ENCODE data around the gene TIAM1. TPM values are rescaled to one million over a fixed set of nuclear protein-coding genes. Genes with fewer than 3 reads are reported as not detected.

The TIAM1 gene, protein sequence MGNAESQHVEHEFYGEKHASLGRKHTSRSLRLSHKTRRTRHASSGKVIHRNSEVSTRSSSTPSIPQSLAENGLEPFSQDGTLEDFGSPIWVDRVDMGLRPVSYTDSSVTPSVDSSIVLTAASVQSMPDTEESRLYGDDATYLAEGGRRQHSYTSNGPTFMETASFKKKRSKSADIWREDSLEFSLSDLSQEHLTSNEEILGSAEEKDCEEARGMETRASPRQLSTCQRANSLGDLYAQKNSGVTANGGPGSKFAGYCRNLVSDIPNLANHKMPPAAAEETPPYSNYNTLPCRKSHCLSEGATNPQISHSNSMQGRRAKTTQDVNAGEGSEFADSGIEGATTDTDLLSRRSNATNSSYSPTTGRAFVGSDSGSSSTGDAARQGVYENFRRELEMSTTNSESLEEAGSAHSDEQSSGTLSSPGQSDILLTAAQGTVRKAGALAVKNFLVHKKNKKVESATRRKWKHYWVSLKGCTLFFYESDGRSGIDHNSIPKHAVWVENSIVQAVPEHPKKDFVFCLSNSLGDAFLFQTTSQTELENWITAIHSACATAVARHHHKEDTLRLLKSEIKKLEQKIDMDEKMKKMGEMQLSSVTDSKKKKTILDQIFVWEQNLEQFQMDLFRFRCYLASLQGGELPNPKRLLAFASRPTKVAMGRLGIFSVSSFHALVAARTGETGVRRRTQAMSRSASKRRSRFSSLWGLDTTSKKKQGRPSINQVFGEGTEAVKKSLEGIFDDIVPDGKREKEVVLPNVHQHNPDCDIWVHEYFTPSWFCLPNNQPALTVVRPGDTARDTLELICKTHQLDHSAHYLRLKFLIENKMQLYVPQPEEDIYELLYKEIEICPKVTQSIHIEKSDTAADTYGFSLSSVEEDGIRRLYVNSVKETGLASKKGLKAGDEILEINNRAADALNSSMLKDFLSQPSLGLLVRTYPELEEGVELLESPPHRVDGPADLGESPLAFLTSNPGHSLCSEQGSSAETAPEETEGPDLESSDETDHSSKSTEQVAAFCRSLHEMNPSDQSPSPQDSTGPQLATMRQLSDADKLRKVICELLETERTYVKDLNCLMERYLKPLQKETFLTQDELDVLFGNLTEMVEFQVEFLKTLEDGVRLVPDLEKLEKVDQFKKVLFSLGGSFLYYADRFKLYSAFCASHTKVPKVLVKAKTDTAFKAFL (N-terminal part only)
- 0.54 TPM for polyA plus RNA-seq

GRCh38 chr21:31343680-31344480 lies at the start of gene TIAM1:
TSS of gene TIAM1 (minus strand) at chr21:31344261. CDS start at chr21:31266972, 77,289 bp downstream.
- H3K36me3 Mint-ChIP-seq, result peaks cover 2% of the 10 kb centered on the region
- peaks cover 0 to 8% (median 4%) of the 10 kb centered on the region in 3 donors for H3K4me1 Mint-ChIP-seq
- H3K27ac Mint-ChIP-seq, result no peak within 1 kb of the TSS
- H3K9me3 Mint-ChIP-seq, result no peaks in the 10 kb centered on the region
- H3K27me3 Mint-ChIP-seq, result peaks cover 58% of the 10 kb centered on the region
- peak within 1 kb of the TSS in 3 of 4 donors; percentile 19 to 76 (median 34) for H3K4me3 Mint-ChIP-seq

GRCh38 chr21:31387560-31388186 lies 43.6 kb upstream of the TIAM1 start:
- no peaks in the 10 kb centered on the region for H3K9me3 Mint-ChIP-seq
- H3K27ac Mint-ChIP-seq, result no peak overlapping the region
- no peak overlapping the region for H3K4me3 Mint-ChIP-seq
- H3K36me3 Mint-ChIP-seq, result no peaks in the 10 kb centered on the region
- H3K27me3 Mint-ChIP-seq, result peaks cover 2% of the 10 kb centered on the region
- no peaks in the 10 kb centered on the region for H3K4me1 Mint-ChIP-seq

DNA sequence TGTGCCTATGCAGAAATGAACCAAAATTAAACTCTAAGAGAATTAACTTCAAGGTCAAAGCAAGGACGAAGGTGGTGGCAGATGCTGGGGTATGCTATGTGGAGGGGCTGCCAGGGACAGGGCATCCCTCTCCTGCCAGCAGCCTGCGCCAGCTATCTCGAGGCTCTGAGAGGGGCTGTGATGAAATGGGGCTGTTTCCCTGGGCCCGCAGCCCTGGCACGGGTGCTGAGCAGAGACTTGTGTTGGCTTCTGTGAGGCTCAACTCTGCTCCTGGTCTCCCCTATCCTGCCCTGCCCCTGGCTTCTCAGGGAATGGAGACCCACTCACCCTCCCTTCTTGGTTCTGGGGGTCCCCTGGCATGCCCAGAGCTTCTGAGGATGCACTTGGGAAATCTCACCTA lies 41.9 kb upstream of the TIAM1 start:
- no peak overlapping the region for H3K27ac Mint-ChIP-seq

DNA sequence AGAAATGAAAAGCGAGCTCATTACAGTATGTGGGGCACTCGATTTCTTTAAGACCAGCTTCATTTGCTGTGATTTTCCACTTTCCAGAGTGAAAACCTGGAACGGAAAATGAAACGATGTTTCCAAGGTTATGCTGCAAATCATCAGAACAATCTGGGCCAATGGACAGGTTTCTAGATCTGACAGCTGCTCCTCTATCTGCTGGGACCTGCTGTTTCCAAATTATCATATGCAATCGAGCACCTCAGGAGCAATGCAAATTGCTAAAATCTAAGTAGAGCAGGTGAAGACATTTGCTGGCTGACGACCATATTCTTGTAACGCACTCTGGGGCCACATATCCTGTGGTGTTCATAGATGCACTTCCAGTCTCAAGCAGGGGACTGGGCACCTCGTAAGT lies 39.7 kb upstream of the TIAM1 start:
- Mint-ChIP-seq H3K36me3 (no peaks in the 10 kb centered on the region), H3K4me1 (no peaks in the 10 kb centered on the region), H3K27me3 (peaks cover 2% of the 10 kb centered on the region), H3K4me3 (no peak overlapping the region), H3K9me3 (peaks cover 0 to 4% (median 0%) of the 10 kb centered on the region in 3 donors), H3K27ac (no peak overlapping the region)

More for the DNA sequence above, 41.9 kb upstream of the TIAM1 start:
- H3K27me3 Mint-ChIP-seq, result peaks cover 2% of the 10 kb centered on the region
- H3K4me1 Mint-ChIP-seq, result no peaks in the 10 kb centered on the region
- no peaks in the 10 kb centered on the region for H3K36me3 Mint-ChIP-seq
- H3K9me3 Mint-ChIP-seq, result no peaks in the 10 kb centered on the region
- no peak overlapping the region for H3K4me3 Mint-ChIP-seq

GRCh38 chr21:31382060-31382459 lies 38.0 kb upstream of the TIAM1 start:
- peaks cover 2% of the 10 kb centered on the region for H3K27me3 Mint-ChIP-seq
- H3K27ac Mint-ChIP-seq, result no peak overlapping the region
- peaks cover 0 to 4% (median 1%) of the 10 kb centered on the region in 3 donors for H3K9me3 Mint-ChIP-seq
- H3K4me3 Mint-ChIP-seq, result no peak overlapping the region
- H3K36me3 Mint-ChIP-seq, result no peaks in the 10 kb centered on the region
- no peaks in the 10 kb centered on the region for H3K4me1 Mint-ChIP-seq

DNA sequence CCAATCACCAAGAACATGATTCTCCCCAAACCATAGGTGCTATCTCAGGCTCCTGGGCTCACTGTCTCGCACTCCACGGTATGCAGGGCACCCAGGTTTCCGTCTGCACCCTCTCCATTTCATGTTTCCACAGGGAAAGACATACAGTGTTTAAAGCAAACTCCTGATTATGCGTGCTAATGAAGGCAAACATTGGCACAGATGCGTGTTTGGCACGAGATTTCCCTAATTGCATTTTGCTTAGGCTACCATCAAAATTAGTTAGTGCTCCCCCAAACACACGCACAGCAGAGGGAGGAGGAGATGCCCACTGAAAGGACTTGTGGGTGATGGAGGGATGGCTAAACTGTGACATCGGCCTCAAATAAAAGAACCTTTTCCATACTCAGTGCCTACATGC lies 32.2 kb upstream of the TIAM1 start:
- Mint-ChIP-seq H3K9me3 (peaks cover 0 to 4% (median 1%) of the 10 kb centered on the region in 3 donors), H3K4me3 (no peak overlapping the region), H3K27ac (no peak overlapping the region), H3K36me3 (no peaks in the 10 kb centered on the region), H3K27me3 (no peaks in the 10 kb centered on the region), H3K4me1 (no peaks in the 10 kb centered on the region)

GRCh38 chr21:31374395-31374794 lies 30.3 kb upstream of the TIAM1 start:
- Mint-ChIP-seq H3K9me3 (peaks cover 0 to 1% (median under 1%) of the 10 kb centered on the region in 3 donors), H3K27me3 (no peaks in the 10 kb centered on the region), H3K36me3 (no peaks in the 10 kb centered on the region), H3K4me1 (no peaks in the 10 kb centered on the region), H3K4me3 (peak overlapping the region in 1 of 4 donors; percentile 34), H3K27ac (no peak overlapping the region)

DNA sequence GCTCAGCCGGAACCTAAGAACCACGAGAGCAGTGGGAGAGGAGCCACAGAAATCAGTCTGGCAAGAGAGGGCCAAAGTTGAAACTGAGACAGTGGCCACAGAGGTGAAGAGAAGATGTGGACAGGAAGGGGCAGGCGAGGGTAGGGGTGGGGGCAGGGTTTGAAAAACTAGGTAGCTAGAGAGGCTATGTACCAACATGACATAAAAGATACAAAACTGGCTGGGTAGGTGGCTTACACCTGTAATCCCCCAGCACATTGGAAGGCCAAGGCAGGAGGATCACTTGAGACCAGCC lies 28.4 kb upstream of the TIAM1 start:
- no peak overlapping the region for H3K27ac Mint-ChIP-seq
- H3K36me3 Mint-ChIP-seq, result no peaks in the 10 kb centered on the region
- H3K4me1 Mint-ChIP-seq, result no peaks in the 10 kb centered on the region
- H3K9me3 Mint-ChIP-seq, result peaks cover 0 to 1% (median 0%) of the 10 kb centered on the region in 3 donors
- H3K4me3 Mint-ChIP-seq, result no peak overlapping the region
- H3K27me3 Mint-ChIP-seq, result no peaks in the 10 kb centered on the region

DNA sequence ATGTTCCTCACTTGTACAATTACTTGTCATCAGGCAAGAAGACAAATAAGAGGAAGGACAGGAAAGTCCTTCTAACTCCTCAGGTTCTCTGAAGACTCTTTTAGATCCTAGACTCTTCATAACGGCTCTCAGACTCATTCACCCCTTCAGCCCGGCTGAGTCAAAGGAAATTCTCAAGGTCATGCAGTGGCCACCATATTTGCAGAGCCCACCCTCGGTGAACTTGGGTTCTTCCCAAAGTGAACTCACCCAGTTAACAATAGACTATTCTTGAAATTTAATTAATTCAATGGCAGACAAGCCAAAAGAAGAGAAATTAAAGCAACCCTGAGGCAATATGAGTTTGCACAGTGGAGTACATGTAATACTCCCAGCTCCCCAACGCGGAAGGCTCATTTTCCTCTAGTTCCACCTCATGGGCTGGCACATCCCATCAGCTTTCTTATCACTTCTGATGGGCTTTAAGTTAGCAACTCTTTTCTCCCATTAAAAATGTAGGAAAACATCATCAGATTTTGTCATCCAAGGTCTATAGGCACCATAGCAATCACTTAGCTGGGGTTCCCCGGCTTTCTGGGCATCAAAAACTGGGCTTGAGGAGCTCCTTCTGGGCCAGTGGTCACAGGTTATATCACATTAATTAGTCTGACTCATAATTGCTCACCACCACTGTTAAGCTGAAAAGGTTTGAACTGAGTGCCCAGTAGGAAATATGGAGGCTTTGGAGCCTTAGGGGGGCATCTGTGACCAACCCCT lies 27.8 kb upstream of the TIAM1 start:
- Mint-ChIP-seq H3K9me3 (no peaks in the 10 kb centered on the region), H3K4me3 (no peak overlapping the region), H3K36me3 (no peaks in the 10 kb centered on the region), H3K4me1 (no peaks in the 10 kb centered on the region), H3K27ac (no peak overlapping the region), H3K27me3 (no peaks in the 10 kb centered on the region)

GRCh38 chr21:31370893-31371544 lies 27.0 kb upstream of the TIAM1 start:
- no peak overlapping the region for H3K27ac Mint-ChIP-seq
- H3K27me3 Mint-ChIP-seq, result no peaks in the 10 kb centered on the region
- H3K9me3 Mint-ChIP-seq, result no peaks in the 10 kb centered on the region
- H3K4me3 Mint-ChIP-seq, result no peak overlapping the region
- no peaks in the 10 kb centered on the region for H3K4me1 Mint-ChIP-seq
- H3K36me3 Mint-ChIP-seq, result no peaks in the 10 kb centered on the region

DNA sequence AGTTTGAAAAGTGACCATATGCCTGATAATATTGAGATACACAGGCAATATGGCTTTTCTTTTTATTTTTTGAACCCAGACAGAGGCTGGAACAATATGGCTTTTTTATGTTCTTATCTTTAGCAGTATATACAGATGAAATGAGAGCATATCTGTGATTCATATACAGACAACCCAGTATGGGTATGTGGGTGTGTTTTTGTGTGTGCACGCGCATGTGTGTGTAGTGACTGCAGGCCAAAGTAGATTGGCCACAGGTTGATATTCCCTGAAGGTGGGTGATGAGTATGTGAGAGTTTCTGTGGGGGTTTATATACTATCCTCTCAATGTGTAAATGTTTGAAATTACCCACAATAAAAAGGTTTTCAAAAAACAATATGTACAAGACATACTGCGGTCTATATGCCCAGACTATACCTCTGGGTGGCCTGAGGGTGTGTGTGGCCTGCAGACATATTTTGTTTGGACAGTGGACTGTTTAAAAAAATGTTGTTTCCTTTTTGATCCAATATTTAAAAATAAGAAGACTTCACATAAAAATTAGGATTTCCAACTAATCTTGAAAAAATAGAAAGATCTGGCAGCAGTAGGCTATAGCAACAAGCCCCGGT lies 26.3 kb upstream of the TIAM1 start:
- Mint-ChIP-seq H3K9me3 (no peaks in the 10 kb centered on the region), H3K4me3 (no peak overlapping the region), H3K27me3 (no peaks in the 10 kb centered on the region), H3K27ac (no peak overlapping the region), H3K36me3 (no peaks in the 10 kb centered on the region), H3K4me1 (no peaks in the 10 kb centered on the region)

DNA sequence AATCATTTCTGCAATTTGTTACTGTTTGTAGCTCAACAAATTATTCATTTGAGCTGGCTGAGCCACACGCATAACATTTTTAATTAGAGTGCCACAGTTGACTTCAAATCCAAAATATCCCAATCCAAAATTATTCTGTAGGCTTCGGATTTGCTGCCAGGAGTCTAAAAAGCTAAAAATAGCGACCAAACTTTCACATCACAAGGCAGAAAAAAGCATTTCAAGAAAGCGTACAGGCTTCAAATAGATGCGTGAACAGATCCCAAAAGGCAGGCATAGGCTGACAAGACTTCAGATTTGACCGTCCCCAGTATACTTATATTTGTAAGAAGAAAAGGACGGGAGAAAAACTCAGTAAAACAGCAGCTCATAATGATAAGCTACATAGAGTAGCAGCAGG lies 24.3 kb upstream of the TIAM1 start:
- H3K27me3 Mint-ChIP-seq, result no peaks in the 10 kb centered on the region
- H3K4me1 Mint-ChIP-seq, result no peaks in the 10 kb centered on the region
- no peaks in the 10 kb centered on the region for H3K36me3 Mint-ChIP-seq
- H3K4me3 Mint-ChIP-seq, result no peak overlapping the region
- no peaks in the 10 kb centered on the region for H3K9me3 Mint-ChIP-seq
- H3K27ac Mint-ChIP-seq, result no peak overlapping the region

DNA sequence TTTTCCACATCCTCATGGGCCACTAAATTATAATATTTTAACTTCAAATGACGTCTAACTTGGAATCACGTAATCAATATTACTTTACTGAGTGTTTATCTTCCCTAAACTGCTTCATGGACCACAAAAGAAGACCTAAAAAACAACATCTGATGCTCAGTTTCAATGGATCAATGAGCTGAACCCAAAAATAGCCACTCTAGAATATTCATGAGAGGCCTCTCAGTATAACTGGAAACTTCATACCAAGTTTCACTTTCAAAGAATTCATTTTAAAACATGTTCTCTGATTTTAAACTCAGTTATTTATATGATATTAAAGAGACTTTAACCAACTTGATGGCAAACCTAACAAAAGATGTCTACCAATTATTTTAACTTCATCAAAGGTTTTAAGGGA lies 23.7 kb upstream of the TIAM1 start:
- Mint-ChIP-seq H3K27ac (no peak overlapping the region), H3K4me1 (no peaks in the 10 kb centered on the region), H3K36me3 (no peaks in the 10 kb centered on the region), H3K4me3 (no peak overlapping the region), H3K9me3 (no peaks in the 10 kb centered on the region), H3K27me3 (no peaks in the 10 kb centered on the region)

Data from IgD-negative memory B cell (primary cell).